ENCODE measurements around the gene NEK9.
"Not testable (repeated sequence)": the region's sequence is repeated elsewhere in the genome, so short reads cannot be mapped to it uniquely, and the experiment has no call there.

The NEK9 gene

GRCh38 chr14:75126679-75127473, at the start of gene NEK9:
Gene NEK9 (minus strand): TSS chr14:75127048. CDS start chr14:75126921, 127 bp downstream.
- DNase-seq = peak; percentile 25

- peak; percentile 46 for DNase-seq
Measured at GRCh38 chr14:75176142-75176820, 49.4 kb upstream of the NEK9 start, which contains the start of gene TMED10. Gene TMED10 (minus strand): TSS chr14:75176612. CDS start chr14:75176579, 33 bp downstream.

GRCh38 chr14:75175677-75176141, 48.9 kb upstream of the NEK9 start:
- no peak for DNase-seq

- DNase-seq = no peak
Measured at GRCh38 chr14:75174066-75174465, 47.2 kb upstream of the NEK9 start.

GRCh38 chr14:75170772-75171171, 43.9 kb upstream of the NEK9 start:
- no peak for DNase-seq

- no peak for DNase-seq
Measured at GRCh38 chr14:75168586-75169335, 41.9 kb upstream of the NEK9 start.

- DNase-seq = no peak
Measured at GRCh38 chr14:75167325-75167724, 40.5 kb upstream of the NEK9 start.

GRCh38 chr14:75165586-75166391, 38.9 kb upstream of the NEK9 start:
- DNase-seq = no peak

- DNase-seq = no peak
Measured at GRCh38 chr14:75164809-75165208, 38.0 kb upstream of the NEK9 start.

- DNase-seq = no peak
Measured at GRCh38 chr14:75163677-75164076, 36.8 kb upstream of the NEK9 start.

- DNase-seq = no peak
Measured at GRCh38 chr14:75162631-75163030, 35.8 kb upstream of the NEK9 start.

GRCh38 chr14:75158843-75159614, 32.2 kb upstream of the NEK9 start:
- DNase-seq = no peak

GRCh38 chr14:75156901-75157300, 30.1 kb upstream of the NEK9 start:
- DNase-seq = no peak

- no peak for DNase-seq
Measured at GRCh38 chr14:75156111-75156510, 29.3 kb upstream of the NEK9 start.

GRCh38 chr14:75155169-75155568, 28.3 kb upstream of the NEK9 start:
- no peak for DNase-seq

GRCh38 chr14:75153295-75153694, 26.4 kb upstream of the NEK9 start:
- no peak for DNase-seq

- no peak for DNase-seq
Measured at GRCh38 chr14:75151851-75152250, 25.0 kb upstream of the NEK9 start.

- DNase-seq = not testable (repeated sequence)
Measured at GRCh38 chr14:75150637-75151036, 23.8 kb upstream of the NEK9 start.

- no peak for DNase-seq
Measured at GRCh38 chr14:75150150-75150549, 23.3 kb upstream of the NEK9 start.

- DNase-seq = no peak
Measured at GRCh38 chr14:75147423-75148071, 20.7 kb upstream of the NEK9 start.

- DNase-seq = no peak
Measured at GRCh38 chr14:75144944-75145343, 18.1 kb upstream of the NEK9 start.

All from GOT3 (cell line).